ENCODE data around the gene ALX1.
"Not testable (repeated sequence)": the region's sequence is repeated elsewhere in the genome, so short reads cannot be mapped to it uniquely, and the experiment has no call there.

ALX1 gene

DNA sequence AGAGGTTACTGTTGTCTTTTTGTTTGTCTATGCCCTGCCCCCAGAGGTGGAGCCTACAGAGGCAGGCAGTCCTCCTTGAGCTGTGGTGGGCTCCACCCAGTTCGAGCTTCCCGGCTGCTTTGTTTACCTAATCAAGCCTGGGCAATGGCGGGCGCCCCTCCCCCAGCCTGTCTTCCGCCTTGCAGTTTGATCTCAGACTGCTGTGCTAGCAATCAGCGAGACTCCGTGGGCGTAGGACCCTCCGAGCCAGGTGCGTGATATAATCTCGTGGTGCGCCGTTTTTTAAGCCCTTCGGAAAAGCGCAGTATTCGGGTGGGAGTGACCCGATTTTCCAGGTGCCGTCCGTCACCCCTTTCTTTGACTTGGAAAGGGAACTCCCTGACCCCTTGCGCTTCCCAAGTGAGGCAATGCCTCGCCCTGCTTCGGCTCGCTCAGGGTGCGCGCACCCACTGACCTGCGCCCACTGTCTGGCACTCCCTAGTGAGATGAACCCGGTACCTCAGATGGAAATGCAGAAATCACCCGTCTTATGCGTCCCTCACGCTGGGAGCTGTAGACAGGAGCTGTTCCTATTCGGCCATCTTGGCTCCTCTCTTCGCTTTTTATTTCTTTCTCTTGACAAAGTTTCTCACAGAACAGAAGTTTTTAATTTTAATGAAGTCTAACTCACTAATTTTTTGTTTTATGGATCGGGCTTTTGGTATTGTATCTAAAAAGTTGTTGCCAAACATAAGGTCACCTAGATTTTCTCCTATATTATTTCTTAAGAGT, 38.0 kb downstream of the ALX1 start:
- H3K27me3 ChIP-seq (ENCODE audit: low read depth); H3K36me3 ChIP-seq (replicated peaks); H3K4me1 ChIP-seq; H3K4me3 ChIP-seq; in situ Hi-C loops (cut with MboI; ENCODE audit: low sequenced_read_pairs); H3K9me3 ChIP-seq: not testable (repeated sequence)
- peak in 1 of 2 experiments; percentile 17 for DNase-seq (ENCODE audit: low spot score in 2 of 2)

DNA sequence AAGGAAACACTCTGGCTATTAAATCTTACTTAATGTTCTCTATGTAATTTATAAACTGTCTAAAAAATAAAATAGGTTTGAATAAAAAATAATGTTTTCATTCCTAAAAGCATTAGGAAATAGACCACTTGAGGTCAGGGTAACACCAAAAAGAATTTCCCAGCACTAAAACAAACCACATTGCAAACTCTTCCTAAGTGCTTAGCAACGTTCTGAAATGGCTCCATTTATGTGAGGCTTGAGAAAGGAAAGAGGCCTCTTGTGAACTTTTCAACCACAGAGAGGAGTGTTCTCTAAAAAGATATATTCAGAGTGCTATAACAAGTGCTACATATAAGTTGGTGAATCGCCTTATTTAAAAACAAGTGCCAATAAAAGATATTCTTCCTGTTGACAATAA, 42.7 kb downstream of the ALX1 start:
- DNase-seq (ENCODE audit: low spot score in 2 of 2): no peak
- H3K4me3 ChIP-seq: no peak overlapping the region
- H3K4me1 ChIP-seq: no peaks in the 10 kb centered on the region
- H3K9me3 ChIP-seq: no peaks in the 10 kb centered on the region
- no peaks in the 10 kb centered on the region for H3K27me3 ChIP-seq (ENCODE audit: low read depth)
- H3K36me3 ChIP-seq (replicated peaks): no peaks in the 10 kb centered on the region
- in situ Hi-C loops (cut with MboI; ENCODE audit: low sequenced_read_pairs): no loop called here

DNA sequence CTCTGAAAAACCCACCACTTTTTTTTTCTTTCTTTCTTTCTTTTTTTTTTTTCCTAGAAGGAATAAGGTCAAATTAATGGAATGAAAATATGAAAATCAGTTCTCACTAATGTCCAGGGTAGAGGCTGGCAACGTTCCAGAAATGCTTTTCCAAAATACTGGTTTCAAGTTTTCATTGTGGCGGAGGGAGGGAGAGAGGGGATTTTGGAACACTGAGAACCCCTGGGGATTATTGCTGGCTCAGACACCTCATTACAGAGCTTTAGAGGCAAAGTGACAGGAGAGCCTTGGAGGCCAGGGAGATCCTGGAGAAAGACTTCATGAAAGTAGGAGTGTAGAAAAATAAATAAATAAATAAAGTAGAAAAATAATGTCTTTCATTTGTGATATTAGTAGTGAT, 45.4 kb downstream of the ALX1 start:
- no peak for DNase-seq (ENCODE audit: low spot score in 2 of 2)
- no peaks in the 10 kb centered on the region for H3K36me3 ChIP-seq (replicated peaks)
- H3K4me3 ChIP-seq: no peak overlapping the region
- no peaks in the 10 kb centered on the region for H3K4me1 ChIP-seq
- in situ Hi-C loops (cut with MboI; ENCODE audit: low sequenced_read_pairs): no loop called here
- 0 out of 2 replicates have a peak, but pooled peaks cover 3% of the 10 kb centered on the region for H3K27me3 ChIP-seq (ENCODE audit: low read depth)
- no peaks in the 10 kb centered on the region for H3K9me3 ChIP-seq

DNA sequence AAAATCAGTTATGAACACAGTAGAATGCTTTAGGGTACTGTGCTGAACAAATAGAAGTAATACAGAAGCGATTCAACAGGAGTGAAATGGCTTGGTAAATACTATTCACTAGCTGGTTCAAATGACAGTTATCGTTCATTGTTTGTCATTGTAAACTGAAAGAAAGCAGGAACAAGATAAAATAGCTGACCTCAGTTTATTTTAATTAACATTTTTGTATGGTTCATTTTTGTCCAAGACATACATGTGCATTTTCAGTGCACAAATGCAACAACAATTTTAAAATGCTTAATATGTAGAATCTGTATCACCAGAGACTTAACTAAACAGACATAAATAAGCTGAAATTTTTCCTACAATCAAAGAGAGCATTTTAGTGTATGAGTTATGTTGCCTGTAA, 49.9 kb downstream of the ALX1 start:
- no peak overlapping the region for H3K4me3 ChIP-seq
- H3K9me3 ChIP-seq: no peaks in the 10 kb centered on the region
- no peaks in the 10 kb centered on the region for H3K36me3 ChIP-seq (replicated peaks)
- in situ Hi-C loops (cut with MboI; ENCODE audit: low sequenced_read_pairs): no loop called here
- no peak for DNase-seq (ENCODE audit: low spot score in 2 of 2)
- H3K4me1 ChIP-seq: no peaks in the 10 kb centered on the region
- peaks cover 8% of the 10 kb centered on the region for H3K27me3 ChIP-seq (ENCODE audit: low read depth)

DNA sequence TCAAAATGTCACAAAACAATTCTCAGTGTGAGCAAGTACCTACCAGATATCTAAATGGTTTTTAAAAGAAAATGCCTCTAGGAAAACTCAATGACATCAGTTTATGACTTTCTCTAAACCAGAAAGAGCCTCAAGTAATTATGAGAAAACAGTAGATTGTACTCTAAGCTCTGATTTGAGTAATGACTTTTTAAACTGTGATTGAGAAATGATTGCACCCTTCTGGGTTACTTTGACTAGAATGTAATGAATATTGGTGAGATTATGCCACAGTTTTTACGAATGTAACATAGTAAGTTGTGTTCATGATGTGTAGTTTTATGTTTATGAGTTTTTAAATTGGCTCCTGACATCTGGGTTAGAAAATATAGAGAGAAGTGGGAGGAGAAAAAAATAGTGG, 68.8 kb downstream of the ALX1 start:
- Histone ChIP-seq H3K9me3 (no peaks in the 10 kb centered on the region), H3K27me3 (ENCODE audit: low read depth) (no peaks in the 10 kb centered on the region; the same call in none of the 2 replicates), H3K4me3 (no peak overlapping the region), H3K4me1 (no peaks in the 10 kb centered on the region), H3K36me3 (replicated peaks) (no peaks in the 10 kb centered on the region)
- DNase-seq (ENCODE audit: low spot score in 2 of 2): no peak
- in situ Hi-C loops (cut with MboI; ENCODE audit: low sequenced_read_pairs): no loop called here

DNA sequence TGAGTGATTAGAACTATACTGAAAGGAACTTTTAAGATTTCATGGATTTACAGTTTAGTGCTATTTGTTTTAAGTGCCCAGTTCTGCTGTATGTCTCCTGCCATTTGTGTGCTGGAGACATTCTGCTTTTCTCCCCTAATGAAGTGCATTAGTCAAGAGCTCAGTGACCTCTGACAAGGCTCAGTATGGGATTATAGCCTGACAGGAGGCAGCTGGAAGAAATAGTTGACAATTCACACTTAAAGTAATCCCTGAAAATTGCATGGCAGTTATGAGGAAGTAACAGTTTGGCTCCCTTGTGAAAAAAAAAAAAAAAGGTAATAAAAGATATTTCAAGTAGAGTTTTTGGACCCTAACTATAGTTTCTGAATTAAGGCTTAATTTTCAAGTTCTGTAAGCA, 70.3 kb downstream of the ALX1 start:
- no peak for DNase-seq (ENCODE audit: low spot score in 2 of 2)
- in situ Hi-C loops (cut with MboI; ENCODE audit: low sequenced_read_pairs): no loop called here
- no peaks in the 10 kb centered on the region for H3K4me1 ChIP-seq

More for the DNA sequence above, 70.3 kb downstream of the ALX1 start:
- H3K9me3 ChIP-seq: no peaks in the 10 kb centered on the region
- no peaks in the 10 kb centered on the region for H3K36me3 ChIP-seq (replicated peaks)
- no peaks in the 10 kb centered on the region; the same call in none of the 2 replicates for H3K27me3 ChIP-seq (ENCODE audit: low read depth)
- no peak overlapping the region for H3K4me3 ChIP-seq
